ENCODE measurements around the gene HAVCR1.
"Not testable (repeated sequence)": the region's sequence is repeated elsewhere in the genome, so short reads cannot be mapped to it uniquely, and the experiment has no call there.

The HAVCR1 gene

DNA sequence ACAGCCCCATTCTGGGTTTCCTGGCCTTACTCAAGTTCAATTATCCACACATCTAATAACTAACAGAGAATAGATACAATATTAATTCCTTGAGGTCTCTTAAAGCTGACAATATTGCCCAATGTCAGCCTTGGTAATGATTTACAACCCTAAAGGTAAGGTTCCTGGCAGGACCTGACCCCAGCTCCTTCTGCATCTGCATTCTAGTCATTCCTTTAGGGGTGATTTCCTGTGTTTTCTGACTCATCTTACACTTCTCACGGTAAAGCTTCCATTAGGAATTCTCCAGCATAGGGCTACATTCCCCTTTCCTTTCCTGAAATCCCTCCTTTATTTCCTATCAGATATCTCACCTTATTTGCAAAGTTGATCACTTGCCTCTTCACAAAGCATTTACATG, 9.3 kb downstream of the HAVCR1 start:
- DNase-seq (ENCODE audit: low spot score) = no peak

DNA sequence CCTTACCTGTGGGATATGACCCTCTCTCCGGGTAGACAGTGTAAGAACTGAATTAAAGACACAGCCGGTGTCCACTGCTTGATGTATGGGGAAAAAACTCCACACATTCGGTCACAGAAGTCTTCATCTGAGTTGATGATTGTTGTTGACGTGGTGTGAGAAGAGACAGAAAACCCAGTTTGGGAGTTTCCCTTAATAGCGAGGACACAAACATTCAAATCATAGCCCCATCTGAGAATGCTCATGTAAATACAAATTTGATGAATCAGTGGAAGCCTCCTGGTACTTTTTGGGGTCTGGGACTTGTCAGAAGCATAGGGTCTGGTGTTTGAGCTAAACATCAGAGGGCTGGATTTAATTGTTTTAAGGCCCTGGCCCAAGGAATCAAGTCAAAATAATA, 11.0 kb downstream of the HAVCR1 start:
- no peak for DNase-seq (ENCODE audit: low spot score)

DNA sequence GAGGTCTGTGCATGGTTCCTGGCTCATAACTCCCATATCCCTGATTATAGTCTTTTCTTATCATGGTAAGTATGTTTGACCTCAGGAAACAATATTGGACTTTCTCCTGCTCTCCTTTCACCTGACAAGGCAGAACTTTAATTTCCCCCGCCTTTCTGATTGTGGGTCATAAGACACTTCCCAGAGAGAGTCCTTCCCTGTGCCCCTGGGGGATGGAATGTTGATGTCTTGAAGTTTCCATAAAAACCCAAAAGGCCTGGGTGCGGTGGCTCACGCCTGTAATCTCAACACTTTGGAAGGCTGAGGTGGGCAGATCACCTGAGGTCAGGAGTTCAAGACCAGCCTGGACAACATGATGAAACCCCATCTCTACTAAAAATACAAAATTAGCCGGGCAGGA, 11.9 kb downstream of the HAVCR1 start:
- not testable (repeated sequence) for DNase-seq (ENCODE audit: low spot score)

DNA sequence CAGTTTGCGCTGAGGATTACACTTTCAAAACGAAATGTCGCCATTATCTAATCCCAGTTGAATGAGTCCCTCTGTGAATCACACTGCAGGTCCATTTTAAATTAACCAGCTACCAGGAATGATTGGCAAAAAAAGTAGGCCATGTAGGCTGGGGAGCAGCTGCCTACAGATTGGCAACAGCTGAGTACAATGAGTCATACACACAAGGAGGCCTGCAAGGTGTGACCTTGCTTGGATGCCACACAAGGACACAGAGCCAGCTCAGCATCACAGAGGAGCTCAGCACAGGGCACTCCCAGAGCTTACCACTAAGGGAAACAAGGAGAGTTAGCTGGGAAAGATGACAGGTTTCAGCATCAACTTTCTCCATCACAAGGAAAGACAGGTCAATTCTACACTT, 12.9 kb downstream of the HAVCR1 start:
- peak; percentile 22 for DNase-seq (ENCODE audit: low spot score)

DNA sequence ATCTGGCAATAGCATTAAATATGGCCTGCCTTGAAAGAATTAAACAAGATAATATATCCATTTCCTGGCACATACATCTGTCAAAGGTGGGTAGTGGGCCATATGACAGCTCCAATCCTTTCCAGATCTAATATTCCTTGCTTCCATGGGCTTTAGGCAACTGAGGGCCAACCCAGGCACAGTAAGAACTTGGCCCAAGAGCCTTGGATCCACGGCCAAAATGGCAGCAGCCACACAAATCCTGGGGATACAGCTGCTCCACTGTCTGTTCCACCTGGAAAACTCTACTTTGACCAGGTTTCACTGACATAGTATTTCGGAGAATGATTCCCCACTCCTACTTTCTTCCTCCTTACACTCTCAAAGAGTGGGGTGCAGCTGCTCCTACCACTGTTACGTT, 13.3 kb downstream of the HAVCR1 start:
- DNase-seq (ENCODE audit: low spot score) = no peak

DNA sequence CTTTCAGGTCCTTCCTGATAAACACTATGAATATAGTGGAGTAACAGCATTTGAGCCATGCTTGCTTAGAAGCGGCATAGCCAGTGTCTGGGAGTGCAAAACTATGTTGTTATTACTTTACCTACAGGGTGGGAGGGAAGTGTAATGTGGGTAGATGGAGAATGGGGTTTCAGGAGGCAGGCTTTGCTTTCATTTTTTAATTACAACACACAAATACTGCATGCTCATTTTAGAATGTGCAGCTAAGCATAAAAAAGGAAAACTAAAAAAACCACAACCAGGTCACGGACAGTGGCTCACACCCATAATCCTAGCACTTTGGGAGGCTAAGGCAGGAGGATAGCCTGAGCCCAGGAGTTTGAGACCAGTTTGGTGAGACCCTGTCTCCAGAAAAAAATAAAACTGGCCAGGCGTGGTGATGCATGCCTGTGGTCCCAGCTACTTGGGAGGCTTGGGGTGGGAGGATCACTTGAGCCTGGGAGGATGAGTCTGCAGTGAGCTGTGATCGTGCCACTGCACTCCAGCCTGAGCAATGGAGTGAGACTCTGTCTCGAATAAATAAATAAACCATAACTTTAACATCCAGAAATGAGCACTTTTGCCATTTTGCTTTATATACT, 20.2 kb downstream of the HAVCR1 start:
- DNase-seq (ENCODE audit: low spot score) = no peak

DNA sequence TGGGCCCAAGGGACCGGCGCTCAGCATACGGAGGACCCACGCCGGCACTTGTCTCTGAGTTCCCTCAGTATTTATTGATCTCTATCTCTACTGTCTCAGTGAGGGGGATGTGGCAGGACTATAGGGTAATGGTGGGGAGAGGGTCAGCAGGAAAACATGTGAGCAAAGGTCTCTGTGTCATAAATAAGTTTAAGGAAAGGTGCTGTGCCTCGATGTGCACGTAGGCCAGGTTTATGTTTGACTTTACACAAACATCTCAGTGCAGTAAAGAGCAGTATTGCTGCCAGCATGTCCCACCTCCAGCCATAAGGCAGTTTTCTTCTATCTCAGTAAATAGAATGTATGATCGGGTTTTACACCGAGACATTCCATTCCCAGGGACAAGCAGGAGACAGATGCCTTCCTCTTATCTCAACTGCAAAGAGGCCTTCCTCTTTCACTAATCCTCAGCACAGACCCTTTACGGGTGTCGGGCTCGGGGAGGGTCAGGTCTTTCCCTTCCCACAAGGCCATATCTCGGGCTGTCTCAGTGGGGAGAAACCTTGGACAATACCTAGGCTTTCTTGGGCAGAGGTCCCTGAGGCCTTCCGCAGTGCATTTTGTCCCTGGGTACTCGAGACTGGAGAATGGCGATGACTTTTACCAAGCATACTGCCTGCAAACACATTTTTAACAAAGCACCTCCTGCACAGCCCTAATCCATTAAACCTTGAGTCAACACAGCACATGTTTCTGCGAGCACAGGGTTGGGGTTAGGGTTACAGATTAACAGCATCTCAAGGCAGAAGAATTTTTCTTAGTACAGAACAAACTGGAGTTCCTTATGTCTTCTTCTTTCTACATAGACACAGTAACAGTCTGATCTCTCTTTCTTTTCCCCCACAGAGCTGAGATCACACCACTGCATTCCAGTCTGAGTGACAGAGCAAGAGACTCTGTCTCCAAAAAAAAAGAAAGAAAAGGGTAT, 24.5 kb downstream of the HAVCR1 start:
- not testable (repeated sequence) for DNase-seq (ENCODE audit: low spot score)

DNA sequence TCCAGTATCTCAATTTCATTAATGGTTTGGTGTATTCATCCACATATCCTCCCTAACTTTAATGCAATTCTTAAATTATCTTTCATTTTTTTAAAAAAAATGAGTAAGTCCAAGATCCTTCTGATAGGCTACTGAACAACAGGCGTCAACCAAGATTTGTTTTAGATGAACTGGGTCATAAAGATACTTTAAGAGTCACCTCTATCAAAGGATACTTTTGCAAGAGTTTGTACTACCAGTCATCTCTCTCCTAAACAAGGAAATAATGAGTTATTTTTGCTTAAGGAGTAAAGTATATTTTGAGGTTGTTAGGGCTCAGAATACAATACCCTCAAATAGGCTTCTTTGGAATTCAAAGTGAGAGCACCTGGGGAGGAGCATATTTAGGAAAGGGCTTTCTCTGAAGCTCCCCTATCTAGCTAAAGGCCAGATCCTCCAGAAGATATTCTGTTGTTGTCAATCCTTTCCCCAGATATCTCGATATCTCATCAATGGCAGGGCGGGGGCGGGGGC, 25.8 kb downstream of the HAVCR1 start:
- no peak for DNase-seq (ENCODE audit: low spot score)

DNA sequence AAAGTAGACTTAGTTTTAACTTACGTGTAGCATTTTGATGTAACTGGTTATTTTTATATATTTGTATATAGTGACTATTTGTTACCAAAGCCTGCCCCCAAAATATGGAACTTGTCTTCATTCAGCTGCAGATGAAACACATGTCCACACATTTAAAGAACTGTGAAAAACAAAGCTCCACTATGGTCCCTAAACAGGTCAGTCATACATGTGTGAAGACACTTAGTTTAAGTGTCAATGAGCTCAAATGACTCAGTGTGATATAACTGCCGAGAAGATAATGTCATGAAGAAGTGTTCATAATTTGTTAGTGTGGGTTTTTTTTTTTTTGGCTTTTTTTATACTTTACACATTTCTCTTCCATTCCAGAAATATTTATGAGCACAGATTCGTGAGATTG, 28.2 kb downstream of the HAVCR1 start:
- no peak for DNase-seq (ENCODE audit: low spot score)

DNA sequence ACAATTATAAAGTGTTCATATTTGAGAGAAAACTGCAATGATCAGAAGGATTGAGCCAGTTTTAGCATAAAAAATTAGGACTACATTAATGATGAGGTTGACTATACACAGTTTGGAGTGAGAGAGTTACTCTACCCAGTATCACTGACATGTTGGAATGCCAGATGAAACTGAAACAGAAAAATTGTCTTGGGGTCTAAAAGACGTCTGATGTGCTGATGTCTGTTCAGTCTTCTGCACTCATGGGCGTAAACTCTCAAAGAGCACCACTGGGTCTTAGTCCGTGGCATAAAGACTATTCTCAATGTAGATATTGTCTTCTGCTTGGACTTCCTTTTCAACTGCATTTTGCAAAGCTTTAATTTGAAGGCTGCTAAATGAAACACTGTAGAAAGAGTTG, 29.5 kb downstream of the HAVCR1 start:
- no peak for DNase-seq (ENCODE audit: low spot score)

DNA sequence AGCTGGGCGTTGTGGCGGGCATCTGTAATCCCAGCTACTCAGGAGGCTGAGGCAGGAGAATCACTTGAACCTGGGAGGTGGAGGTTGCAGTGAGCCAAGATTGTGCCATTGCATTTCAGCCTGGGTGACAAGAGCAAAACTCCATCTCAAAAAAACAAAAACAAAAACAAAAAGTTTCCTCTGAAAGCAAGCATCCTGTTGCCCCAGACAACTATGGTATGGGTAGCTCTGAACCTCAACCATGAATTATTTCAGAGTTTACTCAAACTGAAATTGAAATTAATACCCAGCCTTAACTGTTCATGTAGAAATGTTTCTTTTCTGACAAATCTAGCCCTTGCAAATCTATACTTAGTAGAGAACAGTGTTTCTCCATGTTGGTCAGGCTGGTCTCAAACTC, 31.3 kb downstream of the HAVCR1 start:
- not testable (repeated sequence) for DNase-seq (ENCODE audit: low spot score)

DNA sequence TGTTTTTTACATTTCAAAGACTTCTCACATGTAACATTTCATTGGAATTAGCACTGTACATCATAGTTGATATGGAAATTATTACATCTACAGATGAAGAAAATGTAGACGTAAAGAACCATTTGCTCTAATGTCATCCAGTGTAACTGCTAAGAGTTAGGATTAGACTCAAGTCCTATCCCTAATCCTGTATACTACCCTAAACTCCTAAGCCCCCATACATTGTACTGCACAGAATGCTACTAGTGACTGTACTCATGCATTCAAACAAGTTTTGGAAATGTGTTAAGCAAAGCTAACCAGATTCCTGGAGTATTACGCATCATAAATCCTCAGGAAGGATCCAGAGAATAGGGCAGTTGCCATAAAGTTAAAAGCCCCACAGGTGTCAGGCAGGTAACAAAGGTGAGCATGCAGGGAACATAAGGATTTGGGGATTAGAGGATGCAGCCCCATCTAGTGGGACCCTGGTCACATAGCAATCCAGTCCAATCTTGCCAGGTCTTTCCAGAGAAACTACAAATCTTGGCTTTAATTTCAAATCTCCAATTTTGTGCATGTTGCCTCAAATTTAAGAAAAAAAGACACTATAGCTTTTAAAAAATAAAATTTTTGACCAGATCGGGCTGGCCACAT, 32.0 kb downstream of the HAVCR1 start:
- DNase-seq (ENCODE audit: low spot score) = peak; percentile 6

DNA sequence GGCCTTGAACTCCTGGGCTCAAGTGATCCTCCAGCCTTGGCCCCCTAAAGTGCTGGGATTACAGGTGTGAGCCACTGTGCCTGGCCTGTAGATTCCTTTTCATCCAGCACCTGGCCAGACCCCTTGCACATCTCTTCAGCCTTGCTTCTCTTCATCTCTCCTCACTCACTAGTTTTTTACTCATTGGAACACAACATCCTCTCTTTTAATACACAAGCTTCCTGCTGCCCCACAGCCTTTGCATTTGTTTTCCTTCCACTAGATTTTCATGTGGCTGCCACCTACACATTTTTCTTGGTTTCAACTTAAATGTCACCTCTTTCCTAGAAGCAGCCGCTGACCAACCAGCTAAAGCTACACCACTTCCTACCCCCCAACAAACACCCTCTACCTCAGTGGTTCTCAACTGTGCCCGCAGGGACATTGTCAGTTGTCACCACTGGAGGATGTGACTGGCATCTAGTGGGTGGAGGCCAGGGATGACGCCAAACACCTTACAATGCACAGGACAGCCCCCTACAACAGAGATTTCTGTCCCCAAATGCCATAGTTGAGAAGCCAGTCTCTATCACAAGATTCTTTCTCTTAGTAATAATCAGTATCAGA, 33.7 kb downstream of the HAVCR1 start:
- DNase-seq (ENCODE audit: low spot score) = no peak

DNA sequence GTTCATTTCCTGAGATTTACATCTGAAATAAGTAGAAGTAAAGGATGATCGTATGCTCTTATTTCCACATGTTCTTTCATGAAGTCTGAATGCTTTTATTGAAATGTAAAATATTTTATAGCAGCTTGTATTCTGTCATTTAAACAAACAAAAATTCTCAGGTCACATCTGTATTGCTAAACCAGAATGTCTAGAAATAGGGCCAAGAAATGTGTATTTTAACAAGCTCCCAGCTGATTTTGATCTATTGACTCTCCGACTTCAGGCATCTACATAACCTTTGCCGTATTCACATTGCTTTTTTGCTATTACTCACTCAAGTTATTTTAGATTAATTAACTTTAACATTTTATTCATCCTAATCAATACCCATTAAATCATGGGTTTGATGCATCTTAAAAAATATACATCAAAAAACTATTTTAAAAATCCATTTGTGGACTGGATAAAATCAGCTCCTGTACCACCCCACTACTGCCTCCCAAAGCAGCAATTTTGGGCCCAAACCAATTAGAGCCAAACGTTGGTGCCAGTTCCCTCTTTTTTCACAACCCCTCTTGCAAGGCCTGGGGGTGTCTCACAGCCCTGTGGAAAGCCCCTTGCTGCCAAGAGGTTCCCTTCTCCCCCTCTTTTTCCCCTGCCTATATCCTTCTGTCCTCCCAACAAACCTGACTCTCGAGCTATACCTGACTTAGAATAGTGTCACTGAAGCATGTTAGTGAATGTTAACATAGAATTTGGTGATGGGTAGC, 34.5 kb downstream of the HAVCR1 start:
- no peak for DNase-seq (ENCODE audit: low spot score)

DNA sequence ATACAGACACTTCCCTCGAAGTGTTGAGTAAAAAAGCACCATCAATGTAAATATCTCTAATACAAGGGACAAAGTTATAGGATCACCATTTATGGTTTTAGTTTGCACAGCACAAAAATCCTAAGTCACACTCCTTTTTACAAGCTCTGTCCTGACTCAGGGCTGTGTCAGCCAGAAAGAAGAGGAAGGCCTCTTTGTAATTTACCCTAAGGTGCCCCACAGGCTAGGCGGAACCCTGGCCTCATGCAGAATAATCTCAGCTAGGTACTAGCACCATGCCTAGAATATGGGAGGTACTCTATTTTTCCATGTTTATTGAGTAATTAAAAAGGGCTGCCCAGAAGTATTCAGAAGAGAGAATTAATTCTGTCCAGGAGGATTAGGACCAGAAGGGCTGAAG, 36.9 kb downstream of the HAVCR1 start:
- peak; percentile 7 for DNase-seq (ENCODE audit: low spot score)

DNA sequence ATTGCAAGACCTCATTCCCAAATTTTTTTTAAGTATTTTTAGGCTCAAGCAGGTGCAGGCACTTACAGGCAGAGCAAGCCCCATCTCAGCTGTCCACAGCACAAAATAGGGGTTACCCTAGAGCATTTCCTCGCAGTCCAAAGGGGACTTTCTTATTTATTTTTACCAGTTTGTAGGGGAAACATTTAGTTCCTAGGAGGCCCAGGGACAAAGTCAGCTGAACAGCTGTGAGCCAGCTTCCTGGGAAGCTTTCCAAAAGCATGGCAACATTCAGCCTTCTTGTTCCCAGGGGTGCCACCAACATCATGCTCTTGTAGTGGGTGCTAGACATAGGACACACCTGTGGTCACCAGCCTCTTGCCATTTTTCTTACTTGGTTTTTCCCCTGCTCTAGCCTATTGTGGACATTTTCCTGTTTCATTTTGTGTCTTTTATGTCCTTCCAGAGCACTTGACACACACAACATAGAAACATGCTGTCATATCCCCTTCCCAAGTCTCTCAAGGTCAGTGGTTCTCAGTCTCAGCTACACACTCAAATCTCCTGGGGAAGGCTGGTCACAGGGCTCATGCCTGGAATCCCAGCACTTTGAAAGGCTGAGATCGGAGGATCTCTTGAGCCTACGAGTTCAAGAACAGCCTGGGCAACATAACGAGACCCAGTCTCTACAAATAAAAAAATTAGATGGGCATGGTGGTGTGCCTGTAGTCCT, 38.2 kb downstream of the HAVCR1 start:
- no peak for DNase-seq (ENCODE audit: low spot score)

DNA sequence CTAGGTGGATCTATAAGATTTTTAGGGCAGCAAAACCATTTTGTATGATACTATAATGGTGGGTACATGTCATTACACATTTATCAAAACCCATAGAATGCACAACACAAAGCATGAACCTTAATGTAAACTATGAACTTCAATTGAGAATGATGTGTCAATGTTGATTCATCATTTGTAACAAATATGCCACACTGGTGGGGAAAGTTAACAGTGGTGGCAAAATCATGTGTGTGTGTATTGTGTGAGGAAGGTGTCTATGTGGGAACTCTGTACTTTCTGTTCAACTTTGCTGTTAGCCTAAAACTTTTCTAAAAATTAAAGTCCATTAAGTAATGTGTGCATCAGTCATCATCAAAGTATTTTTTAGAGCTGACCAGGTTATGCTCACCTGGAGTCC, 38.9 kb downstream of the HAVCR1 start:
- DNase-seq (ENCODE audit: low spot score) = no peak

DNA sequence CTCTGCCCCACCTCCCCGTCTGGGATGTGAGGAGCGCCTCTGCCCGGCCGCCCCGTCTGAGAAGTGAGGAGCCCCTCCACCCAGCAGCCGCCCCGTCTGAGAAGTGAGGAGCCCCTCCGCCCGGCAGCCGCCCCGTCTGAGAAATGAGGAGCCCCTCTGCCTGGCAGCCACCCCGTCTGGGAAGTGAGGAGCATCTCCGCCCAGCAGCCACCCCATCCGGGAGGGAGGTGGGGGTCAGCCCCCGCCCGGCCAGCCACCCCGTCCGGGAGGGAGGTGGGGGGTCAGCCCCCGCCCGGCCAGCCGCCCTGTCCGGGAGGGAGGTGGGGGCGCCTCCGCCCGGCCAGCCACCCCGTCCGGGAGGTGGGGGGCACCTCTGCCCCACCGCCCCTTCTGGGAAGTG, 44.8 kb downstream of the HAVCR1 start:
- DNase-seq (ENCODE audit: low spot score) = not testable (repeated sequence)

DNA sequence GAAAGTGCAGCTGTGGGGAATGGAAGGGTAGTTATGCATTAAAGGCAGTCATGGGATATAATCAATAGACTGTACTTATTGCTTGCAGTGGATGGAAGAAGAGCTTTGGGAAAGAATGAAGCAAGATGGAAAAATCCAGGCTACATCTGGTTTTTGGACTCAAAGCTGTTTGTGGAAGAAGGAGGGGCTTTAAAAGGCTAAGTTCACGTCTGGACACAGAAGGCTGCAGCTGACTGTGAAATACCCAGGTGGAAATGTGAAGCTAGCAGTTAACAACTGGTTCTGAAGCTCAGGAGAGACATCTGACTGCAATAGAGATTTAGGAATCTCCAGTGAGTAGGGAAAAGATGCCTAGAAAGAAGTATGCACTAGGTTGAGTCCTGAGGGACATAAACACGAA, 52.7 kb downstream of the HAVCR1 start:
- no peak for DNase-seq (ENCODE audit: low spot score)

DNA sequence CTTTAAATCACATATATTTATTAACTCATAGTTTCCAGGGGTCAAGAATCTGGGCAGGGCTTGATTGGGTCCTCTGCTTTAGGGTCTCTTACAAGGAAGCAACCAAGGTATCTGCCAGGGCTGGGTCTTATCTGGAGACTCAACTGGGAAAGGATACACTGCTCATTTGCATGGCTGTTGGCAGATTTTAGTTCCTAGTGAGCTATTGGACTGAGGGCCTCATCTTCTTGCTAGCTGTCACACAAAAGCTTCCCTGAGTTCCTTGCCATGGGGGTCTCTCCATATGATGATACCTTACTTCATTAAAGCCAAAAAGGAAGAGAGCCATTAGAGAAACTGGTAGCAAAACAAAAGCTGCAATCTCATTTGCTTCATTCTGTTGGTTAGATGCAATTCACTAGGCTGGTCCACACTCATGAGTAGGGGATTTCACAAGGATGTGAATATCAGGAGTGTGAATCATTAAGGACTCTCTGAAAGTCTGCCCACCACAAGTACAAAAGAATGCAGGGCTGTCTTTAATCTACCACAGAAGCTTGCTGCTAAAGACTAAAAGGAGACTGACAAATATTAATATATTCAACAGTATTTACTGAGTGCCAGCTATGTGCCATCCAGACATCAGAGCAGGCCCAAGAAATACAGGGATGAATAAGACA, 53.9 kb downstream of the HAVCR1 start:
- no peak for DNase-seq (ENCODE audit: low spot score)
